GDM1 (cell line): ENCODE data around the gene MTRFR.
"Not testable (repeated sequence)": the region's sequence is repeated elsewhere in the genome, so short reads cannot be mapped to it uniquely, and the experiment has no call there.

Experiments used
- DNase-seq: peaks from one replicate; lab custom pipeline; 2025; lab: John Stamatoyannopoulos, UW

Gene MTRFR

GRCh38 chr12:123248996-123249741 is 15.9 kb downstream of the MTRFR start:
- DNase-seq = not testable (repeated sequence)

- no peak for DNase-seq
These were observed 17.5 kb downstream of the MTRFR start for GRCh38 chr12:123250471-123251383.

- DNase-seq = no peak
These were observed 18.3 kb downstream of the MTRFR start for GRCh38 chr12:123251403-123252076.

- DNase-seq = not testable (repeated sequence)
These were observed 19.1 kb downstream of the MTRFR start for GRCh38 chr12:123252365-123252764.

- no peak for DNase-seq
These were observed 20.6 kb downstream of the MTRFR start for GRCh38 chr12:123253641-123254459.

- no peak for DNase-seq
These were observed 21.7 kb downstream of the MTRFR start for GRCh38 chr12:123254853-123255446.

- DNase-seq = no peak
These were observed 25.4 kb downstream of the MTRFR start for GRCh38 chr12:123258593-123258992.

GRCh38 chr12:123260081-123260480 is 26.8 kb downstream of the MTRFR start:
- no peak for DNase-seq

- no peak for DNase-seq
These were observed 28.0 kb downstream of the MTRFR start for GRCh38 chr12:123261196-123261595.

- DNase-seq = no peak
These were observed 30.1 kb downstream of the MTRFR start for GRCh38 chr12:123263196-123263817.

- DNase-seq = peak; percentile 42
These were observed 31.4 kb downstream of the MTRFR start for GRCh38 chr12:123264642-123265041.

GRCh38 chr12:123265851-123266678 is 32.8 kb downstream of the MTRFR start:
- no peak for DNase-seq

- no peak for DNase-seq
These were observed 33.5 kb downstream of the MTRFR start for GRCh38 chr12:123266679-123267277.

GRCh38 chr12:123267335-123267920 is 34.2 kb downstream of the MTRFR start:
- DNase-seq = no peak

- peak; percentile 68 for DNase-seq
These were observed 35.0 kb downstream of the MTRFR start for GRCh38 chr12:123267991-123268843.

- DNase-seq = no peak
These were observed 35.6 kb downstream of the MTRFR start for GRCh38 chr12:123268850-123269249.

GRCh38 chr12:123269395-123269892 is 36.2 kb downstream of the MTRFR start:
- DNase-seq = peak; percentile 55

GRCh38 chr12:123269896-123270213 is 36.6 kb downstream of the MTRFR start:
- no peak for DNase-seq
